K562 (cell line): ENCODE measurements around the gene PPTC7. TPM values are rescaled to one million over a fixed set of nuclear protein-coding genes. Genes with fewer than 3 reads are reported as not detected.

Source experiments
- ATF1 ChIP-seq, 2 experiments: fragments of 450-650 bp in 1 of 2; IDR thresholded peaks; 2 replicates each; pipeline ENCODE4 v1.6.1; 2016; ENCODE audit warnings: missing compliant biosample characterization in 1 of 2, missing genetic modification characterization in 1 of 2
- CC2D1A ChIP-seq: fragments of 450-650 bp; IDR thresholded peaks from 2 replicates; pipeline ENCODE4 v1.6.1; 2017; ENCODE audit warnings: mild to moderate bottlenecking
- CLOCK ChIP-seq: fragments of 250-450 bp; sonication (Bioruptor Pico); IDR thresholded peaks from 2 replicates; pipeline ENCODE4 v1.4.0; 2020; ENCODE audit warnings: mild to moderate bottlenecking, moderate library complexity, borderline replicate concordance
- FOXJ2 ChIP-seq: fragments of 200-800 bp; sonication (Bioruptor generic); IDR thresholded peaks from 2 replicates; pipeline ENCODE4 v1.6.1; 2016; ENCODE audit warnings: missing genetic modification characterization, missing compliant biosample characterization
- HMGN3 ChIP-seq: IDR thresholded peaks from 2 replicates; pipeline ENCODE4 v1.6.1; 2011; ENCODE audit warnings: borderline replicate concordance, low read depth, mild to moderate bottlenecking, mixed read lengths, low read length; ENCODE audit not compliant: insufficient read length; ENCODE audit errors: extremely low read depth
- LARP7 ChIP-seq: fragments of 450-650 bp; IDR thresholded peaks from 2 replicates; pipeline ENCODE4 v1.6.1; 2016
- MEIS2 ChIP-seq: fragments of 450-650 bp; IDR thresholded peaks from 2 replicates; pipeline ENCODE4 v1.6.1; 2014; ENCODE audit warnings: mild to moderate bottlenecking; ENCODE audit not compliant: partially characterized antibody
- NFE2 ChIP-seq: IDR thresholded peaks from 2 replicates; pipeline ENCODE4 v1.6.1; 2014; ENCODE audit warnings: antibody characterized with exemption, low read depth
- POLR2G ChIP-seq: fragments of 200-400 bp; formaldehyde crosslinking; IDR thresholded peaks from 2 replicates; pipeline ENCODE4 v1.6.1; 2017; ENCODE audit warnings: low read depth, mild to moderate bottlenecking, antibody characterized with exemption, low read length, moderate library complexity
- SNAPC5 ChIP-seq: fragments of 250-450 bp; sonication (Bioruptor Pico); IDR thresholded peaks from 2 replicates; pipeline ENCODE4 v1.8.0; 2021; ENCODE audit warnings: moderate library complexity, mild to moderate bottlenecking, inconsistent platforms
- SRF ChIP-seq, 2 experiments: fragments of 250-450, 450-650 bp in 1 of 2; sonication (Bioruptor Pico) in 1 of 2; sonication (generic) in 1 of 2; formaldehyde crosslinking; IDR thresholded peaks; 2 replicates each; pipeline versions ENCODE4 v1.5.0 to v1.5.1; 2020 to 2022; ENCODE audit warnings: mild to moderate bottlenecking in 1 of 2, missing genetic modification reagents in 1 of 2
- XRCC3 ChIP-seq: fragments of 450-650 bp; IDR thresholded peaks from 2 replicates; pipeline ENCODE4 v1.6.1; 2017; ENCODE audit warnings: mild to moderate bottlenecking, moderate library complexity
- ZNF592 ChIP-seq: fragments of 450-650 bp; IDR thresholded peaks from 2 replicates; pipeline ENCODE4 v1.6.1; 2017; ENCODE audit warnings: antibody characterized with exemption, mild to moderate bottlenecking
- ZNF79 ChIP-seq: fragments of 250-450 bp; sonication (Bioruptor Pico); IDR thresholded peaks from 2 replicates; pipeline ENCODE4 v1.4.0; 2020; ENCODE audit warnings: low read depth, mild to moderate bottlenecking, moderate library complexity
- polyA plus RNA-seq, 8 experiments: library from polyadenylated mRNA; depleted of rRNA in 4 of 8; stranded (reverse) in 5 of 8; unstranded in 3 of 8; fragments of >200 nt; fragmentation: Nextera tagmentation in 2 of 8; fragmentation: Illumina TruSeq in 1 of 8; extraction: Ambion mirVana in 2 of 8; extraction: Trizol in 1 of 8; gene quantifications; 2 replicates each; pipeline versions ENCODE4 v1.2.1 to v1.2.3, GENCODE V29; 2011 to 2014; ENCODE audit warnings: inconsistent platforms in 1 of 8, missing spikeins in 1 of 8
- total RNA-seq, 7 experiments: library from RNA; depleted of rRNA in 6 of 7; stranded (reverse); fragments of >200 nt in 6 of 7; fragmentation: Illumina TruSeq in 2 of 7; extraction: Trizol in 2 of 7; gene quantifications; 2 replicates each; pipeline versions ENCODE4 v1.2.1 to v1.2.3, GENCODE V29; 2011 to 2021; ENCODE audit warnings: low replicate concordance in 1 of 7
- TF ChIP-seq, protein P1 (sequence below): sonication (generic); formaldehyde crosslinking; IDR thresholded peaks from 2 replicates; pipeline ENCODE4 v1.8.0; 2023; ENCODE audit warnings: mild to moderate bottlenecking, missing genetic modification reagents
- TF ChIP-seq, protein P2 (sequence below): IDR thresholded peaks from 2 replicates; pipeline ENCODE4 v1.6.1; 2012; ENCODE audit warnings: low read depth, low read length, improper control_type of control experiment, borderline replicate concordance

Gene PPTC7
- total and polyA plus RNA-seq, 9 of the 15 experiments (the other 6 are each of a cell fraction or from before 2014, with no cell fraction given), result 2.6 to 23.1 (median 11.9) TPM

DNA sequence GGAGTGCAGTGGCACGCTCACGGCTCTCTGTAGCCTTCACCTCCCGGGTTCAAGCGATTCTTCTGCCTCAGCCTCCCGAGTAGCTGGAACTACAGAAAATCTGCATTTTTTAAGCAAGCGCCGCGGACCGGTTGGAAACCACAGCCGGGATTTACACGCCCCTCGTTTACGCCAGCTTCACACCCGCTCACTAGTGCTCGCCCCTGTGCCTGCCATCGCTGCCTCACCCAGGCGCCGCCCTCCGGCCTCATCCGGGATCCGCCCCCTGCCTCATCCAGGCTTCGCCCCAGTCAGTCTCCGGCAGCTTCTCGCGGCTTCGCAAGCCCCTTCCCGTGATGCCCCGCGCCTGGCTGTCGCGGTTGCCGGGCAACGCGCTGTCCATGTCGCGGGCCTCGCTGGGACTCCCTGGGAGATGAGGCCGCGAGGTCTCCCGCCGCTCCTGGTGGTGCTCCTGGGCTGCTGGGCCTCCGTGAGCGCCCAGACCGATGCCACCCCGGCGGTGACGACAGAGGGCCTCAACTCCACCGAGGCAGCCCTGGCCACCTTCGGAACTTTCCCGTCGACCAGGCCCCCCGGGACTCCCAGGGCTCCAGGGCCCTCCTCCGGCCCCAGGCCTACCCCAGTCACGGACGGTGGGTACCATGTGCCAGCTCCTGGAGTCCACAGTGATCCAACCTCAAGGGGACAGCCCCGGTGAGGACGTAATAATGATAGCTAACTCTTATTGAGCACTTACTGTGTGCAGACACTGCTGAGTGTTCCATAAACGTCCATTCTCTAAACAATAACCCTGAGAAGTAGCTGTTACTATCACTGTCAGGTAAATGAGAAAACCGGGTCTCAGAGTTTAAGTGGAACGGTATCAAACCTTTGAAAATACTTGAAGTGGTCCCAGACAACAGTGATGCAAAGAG lies 30.9 kb upstream of the PPTC7 start, which contains the start of gene TCTN1 (continued):
- TF ChIP-seq, protein P1, sequence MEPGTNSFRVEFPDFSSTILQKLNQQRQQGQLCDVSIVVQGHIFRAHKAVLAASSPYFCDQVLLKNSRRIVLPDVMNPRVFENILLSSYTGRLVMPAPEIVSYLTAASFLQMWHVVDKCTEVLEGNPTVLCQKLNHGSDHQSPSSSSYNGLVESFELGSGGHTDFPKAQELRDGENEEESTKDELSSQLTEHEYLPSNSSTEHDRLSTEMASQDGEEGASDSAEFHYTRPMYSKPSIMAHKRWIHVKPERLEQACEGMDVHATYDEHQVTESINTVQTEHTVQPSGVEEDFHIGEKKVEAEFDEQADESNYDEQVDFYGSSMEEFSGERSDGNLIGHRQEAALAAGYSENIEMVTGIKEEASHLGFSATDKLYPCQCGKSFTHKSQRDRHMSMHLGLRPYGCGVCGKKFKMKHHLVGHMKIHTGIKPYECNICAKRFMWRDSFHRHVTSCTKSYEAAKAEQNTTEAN (CRISPR knock-in tag), result no peak
- TF ChIP-seq ATF1 (CRISPR knock-in tag; IDR thresholded peaks at IDR 0.05), result no peak
- TF ChIP-seq ATF1 (tag; IDR thresholded peaks at IDR 0.05), result peak; percentile 59; the same call in 1 of the 2 replicates
- 0 out of 2 replicates have a peak, but pooled peaks have one; percentile 66 for TF ChIP-seq FOXJ2 (tag)
- 0 out of 2 replicates have a peak, but pooled peaks have one; percentile 13 for TF ChIP-seq ZNF592
- TF ChIP-seq CLOCK (CRISPR knock-in tag), result no peak
- TF ChIP-seq, protein P2, sequence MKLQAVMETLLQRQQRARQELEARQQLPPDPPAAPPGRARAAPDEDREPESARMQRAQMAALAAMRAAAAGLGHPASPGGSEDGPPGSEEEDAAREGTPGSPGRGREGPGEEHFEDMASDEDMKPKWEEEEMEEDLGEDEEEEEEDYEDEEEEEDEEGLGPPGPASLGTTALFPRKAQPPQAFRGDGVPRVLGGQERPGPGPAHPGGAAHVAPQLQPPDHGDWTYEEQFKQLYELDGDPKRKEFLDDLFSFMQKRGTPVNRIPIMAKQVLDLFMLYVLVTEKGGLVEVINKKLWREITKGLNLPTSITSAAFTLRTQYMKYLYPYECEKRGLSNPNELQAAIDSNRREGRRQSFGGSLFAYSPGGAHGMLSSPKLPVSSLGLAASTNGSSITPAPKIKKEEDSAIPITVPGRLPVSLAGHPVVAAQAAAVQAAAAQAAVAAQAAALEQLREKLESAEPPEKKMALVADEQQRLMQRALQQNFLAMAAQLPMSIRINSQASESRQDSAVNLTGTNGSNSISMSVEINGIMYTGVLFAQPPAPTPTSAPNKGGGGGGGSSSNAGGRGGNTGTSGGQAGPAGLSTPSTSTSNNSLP, result no peak
- no peak for TF ChIP-seq NFE2
- TF ChIP-seq HMGN3, result peak; percentile 48
- TF ChIP-seq LARP7, result no peak
- TF ChIP-seq CC2D1A, result peak; percentile 57; the same call in 1 of the 2 replicates
- TF ChIP-seq SNAPC5 (CRISPR knock-in tag), result no peak
- peak; percentile 91 for TF ChIP-seq POLR2G
- peak; percentile 35 for TF ChIP-seq MEIS2
- no peak for TF ChIP-seq XRCC3
- TF ChIP-seq SRF (CRISPR knock-in tag; IDR thresholded peaks at IDR 0.05), result peak in 1 of 2 experiments; percentile 66; a peak in 1 of 4 replicates
- TF ChIP-seq ZNF79 (CRISPR knock-in tag), result no peak
